GM23338 (cell line): ENCODE measurements around the gene KIF5A. TPM values are rescaled to one million over a fixed set of nuclear protein-coding genes. Genes with fewer than 3 reads are reported as not detected.
"Not testable (repeated sequence)": the region's sequence is repeated elsewhere in the genome, so short reads cannot be mapped to it uniquely, and the experiment has no call there.

Source experiments
- ATAC-seq: fragments of 200-7000 bp; cut with Tn5 transposase; 3 replicates; pipeline ENCODE4 v1.9.1; 2020
- DNase-seq: peaks from one replicate; pipeline ENCODE4 v3.0.0-alpha.2; 2015; ENCODE audit warnings: low spot score
- H2AFZ ChIP-seq: fragments of 200-600 bp; sonication (generic); 2 replicates; pipeline ENCODE4 v1.8.0; 2016; ENCODE audit warnings: antibody characterized with exemption, mild to moderate bottlenecking, moderate library complexity
- H3F3A ChIP-seq: fragments of 200-600 bp; sonication (generic); replicated peaks from 2 replicates; pipeline ENCODE4 v1.8.0; 2017; ENCODE audit warnings: antibody characterized with exemption, mixed run types, low read depth
- H3K27ac ChIP-seq: fragments of 200-600 bp; sonication (generic); 2 replicates; pipeline ENCODE4 v1.6.1; 2016; ENCODE audit warnings: low read depth
- H3K27me3 ChIP-seq: fragments of 200-600 bp; sonication (generic); 2 replicates; pipeline ENCODE4 v1.8.0; 2016; ENCODE audit warnings: mild to moderate bottlenecking, mixed run types, moderate library complexity; ENCODE audit not compliant: insufficient read depth
- H3K36me3 ChIP-seq: fragments of 200-600 bp; sonication (generic); 2 replicates; pipeline ENCODE4 v1.8.0; 2016; ENCODE audit warnings: mild to moderate bottlenecking; ENCODE audit not compliant: insufficient read depth
- H3K4me1 ChIP-seq: fragments of 200-600 bp; sonication (generic); 2 replicates; pipeline ENCODE4 v1.8.0; 2016; ENCODE audit warnings: mild to moderate bottlenecking, moderate library complexity; ENCODE audit not compliant: insufficient read depth
- H3K4me2 ChIP-seq: fragments of 200-600 bp; sonication (generic); 2 replicates; pipeline ENCODE4 v1.7.1; 2017; ENCODE audit warnings: mixed run types
- H3K4me3 ChIP-seq: fragments of 200-600 bp; sonication (generic); 2 replicates; pipeline ENCODE4 v1.6.1; 2016; ENCODE audit warnings: mixed run types
- H3K79me2 ChIP-seq: fragments of 200-600 bp; sonication (generic); replicated peaks from 2 replicates; pipeline ENCODE4 v1.8.0; 2017; ENCODE audit warnings: mild to moderate bottlenecking; ENCODE audit not compliant: insufficient read depth
- H3K9me2 ChIP-seq: fragments of 200-600 bp; sonication (generic); 2 replicates; pipeline ENCODE4 v1.8.0; 2017; ENCODE audit not compliant: insufficient read depth
- H4K20me1 ChIP-seq: fragments of 200-600 bp; sonication (generic); replicated peaks from 2 replicates; pipeline ENCODE4 v1.8.0; 2017; ENCODE audit warnings: mild to moderate bottlenecking; ENCODE audit not compliant: insufficient read depth
- H3K27ac Mint-ChIP-seq: 2 replicates; pipeline ENCODE4 v1.8.0; 2020; ENCODE audit warnings: inconsistent platforms, mild to moderate bottlenecking, moderate library complexity, mixed read lengths
- H3K27me3 Mint-ChIP-seq: 3 replicates; pipeline ENCODE4 v1.8.0; 2022; ENCODE audit warnings: low read depth, mild to moderate bottlenecking, moderate library complexity, mixed read lengths, inconsistent platforms; ENCODE audit not compliant: insufficient read depth, poor library complexity
- H3K36me3 Mint-ChIP-seq: 3 replicates; pipeline ENCODE4 v1.8.0; 2021; ENCODE audit warnings: low read depth, mild to moderate bottlenecking, inconsistent platforms, moderate library complexity, mixed read lengths
- H3K4me1 Mint-ChIP-seq: 3 replicates; pipeline ENCODE4 v1.8.0; 2020; ENCODE audit warnings: mild to moderate bottlenecking, inconsistent platforms, mixed read lengths
- H3K4me3 Mint-ChIP-seq: 3 replicates; pipeline ENCODE4 v1.8.0; 2021; ENCODE audit warnings: moderate library complexity, mild to moderate bottlenecking, inconsistent platforms, mixed read lengths
- H3K9me3 Mint-ChIP-seq: 3 replicates; pipeline ENCODE4 v1.8.0; 2020; ENCODE audit warnings: moderate library complexity, mild to moderate bottlenecking, inconsistent platforms, mixed read lengths
- CREB1 ChIP-seq: fragments of 250-450 bp; sonication (Bioruptor Pico); IDR thresholded peaks from 2 replicates; pipeline ENCODE4 v1.5.0; 2020; ENCODE audit warnings: low read depth, mild to moderate bottlenecking, moderate library complexity
- EZH2phosphoT487 ChIP-seq: fragments of 200-600 bp; sonication (generic); IDR thresholded peaks from one replicate; pipeline ENCODE4 v1.8.1; 2018; ENCODE audit warnings: antibody characterized with exemption; ENCODE audit not compliant: unreplicated experiment
- JUNB ChIP-seq: IDR thresholded peaks from one replicate; pipeline ENCODE4 v1.6.1; 2016; ENCODE audit warnings: antibody characterized with exemption; ENCODE audit not compliant: unreplicated experiment
- NANOG ChIP-seq: IDR thresholded peaks from 2 replicates; pipeline ENCODE4 v1.6.1; 2016; ENCODE audit warnings: antibody characterized with exemption, borderline replicate concordance
- POLR2AphosphoS5 ChIP-seq: IDR thresholded peaks from 2 replicates; pipeline ENCODE4 v1.6.1; 2016; ENCODE audit warnings: antibody characterized with exemption, low read depth
- STAT1 ChIP-seq: IDR thresholded peaks from one replicate; pipeline ENCODE4 v1.6.1; 2016; ENCODE audit warnings: antibody characterized with exemption; ENCODE audit not compliant: unreplicated experiment
- ZNF331 ChIP-seq: fragments of 250-450 bp; sonication (Bioruptor Pico); IDR thresholded peaks from 2 replicates; pipeline ENCODE4 v1.5.0; 2020; ENCODE audit warnings: low read depth, mild to moderate bottlenecking, moderate library complexity
- polyA plus RNA-seq: library from polyadenylated mRNA; unstranded; fragments of >200 nt; fragmentation: Nextera tagmentation; extraction: Ambion mirVana; gene quantifications from 2 replicates; pipeline ENCODE4 v1.2.1, GENCODE V29; 2016
- total RNA-seq: library from RNA; depleted of rRNA; stranded (reverse); fragments of >200 nt; shearing (Covaris generic); gene quantifications from 2 replicates; pipeline ENCODE4 v1.2.3, GENCODE V29; 2014
- TF ChIP-seq, protein P1 (sequence below): fragments of 250-450 bp; sonication (Bioruptor Pico); IDR thresholded peaks from 2 replicates; pipeline ENCODE4 v1.5.0; 2020; ENCODE audit warnings: mild to moderate bottlenecking, moderate library complexity
- TF ChIP-seq, protein P2 (sequence below): IDR thresholded peaks from one replicate; pipeline ENCODE4 v1.6.1; 2018; ENCODE audit warnings: antibody characterized with exemption; ENCODE audit not compliant: unreplicated experiment
- TF ChIP-seq, protein P3 (sequence below), 2 experiments: fragments of 200-600 bp in 1 of 2; sonication (generic) in 1 of 2; conservative IDR thresholded peaks; 2 replicates each; pipeline versions ENCODE4 v1.5.1 to v1.6.1; 2016 to 2017; ENCODE audit warnings: antibody characterized with exemption in 2 of 2, low read depth in 2 of 2, mild to moderate bottlenecking in 2 of 2, moderate library complexity in 1 of 2

The KIF5A gene
- total and polyA plus RNA-seq, 2 experiments from 2014 or later = 11.1 to 21.3 TPM

DNA sequence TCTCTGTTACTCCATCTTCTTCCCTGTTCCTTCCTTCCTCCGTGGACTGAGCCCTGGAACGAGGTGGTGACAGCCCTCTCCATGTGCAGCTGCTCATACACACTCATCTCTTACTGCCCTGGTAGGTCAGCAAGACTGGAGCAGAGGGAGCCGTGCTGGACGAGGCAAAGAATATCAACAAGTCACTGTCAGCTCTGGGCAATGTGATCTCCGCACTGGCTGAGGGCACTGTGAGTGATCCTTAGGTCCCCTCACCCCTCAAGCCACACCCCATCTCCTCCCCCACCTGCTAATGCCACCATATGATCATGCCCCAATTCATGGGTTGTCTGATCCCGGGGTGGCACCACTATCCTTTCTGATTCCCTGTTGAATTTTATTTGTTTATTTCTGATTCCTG is 19.0 kb downstream of the KIF5A start (continued):
- TF ChIP-seq, protein P1, sequence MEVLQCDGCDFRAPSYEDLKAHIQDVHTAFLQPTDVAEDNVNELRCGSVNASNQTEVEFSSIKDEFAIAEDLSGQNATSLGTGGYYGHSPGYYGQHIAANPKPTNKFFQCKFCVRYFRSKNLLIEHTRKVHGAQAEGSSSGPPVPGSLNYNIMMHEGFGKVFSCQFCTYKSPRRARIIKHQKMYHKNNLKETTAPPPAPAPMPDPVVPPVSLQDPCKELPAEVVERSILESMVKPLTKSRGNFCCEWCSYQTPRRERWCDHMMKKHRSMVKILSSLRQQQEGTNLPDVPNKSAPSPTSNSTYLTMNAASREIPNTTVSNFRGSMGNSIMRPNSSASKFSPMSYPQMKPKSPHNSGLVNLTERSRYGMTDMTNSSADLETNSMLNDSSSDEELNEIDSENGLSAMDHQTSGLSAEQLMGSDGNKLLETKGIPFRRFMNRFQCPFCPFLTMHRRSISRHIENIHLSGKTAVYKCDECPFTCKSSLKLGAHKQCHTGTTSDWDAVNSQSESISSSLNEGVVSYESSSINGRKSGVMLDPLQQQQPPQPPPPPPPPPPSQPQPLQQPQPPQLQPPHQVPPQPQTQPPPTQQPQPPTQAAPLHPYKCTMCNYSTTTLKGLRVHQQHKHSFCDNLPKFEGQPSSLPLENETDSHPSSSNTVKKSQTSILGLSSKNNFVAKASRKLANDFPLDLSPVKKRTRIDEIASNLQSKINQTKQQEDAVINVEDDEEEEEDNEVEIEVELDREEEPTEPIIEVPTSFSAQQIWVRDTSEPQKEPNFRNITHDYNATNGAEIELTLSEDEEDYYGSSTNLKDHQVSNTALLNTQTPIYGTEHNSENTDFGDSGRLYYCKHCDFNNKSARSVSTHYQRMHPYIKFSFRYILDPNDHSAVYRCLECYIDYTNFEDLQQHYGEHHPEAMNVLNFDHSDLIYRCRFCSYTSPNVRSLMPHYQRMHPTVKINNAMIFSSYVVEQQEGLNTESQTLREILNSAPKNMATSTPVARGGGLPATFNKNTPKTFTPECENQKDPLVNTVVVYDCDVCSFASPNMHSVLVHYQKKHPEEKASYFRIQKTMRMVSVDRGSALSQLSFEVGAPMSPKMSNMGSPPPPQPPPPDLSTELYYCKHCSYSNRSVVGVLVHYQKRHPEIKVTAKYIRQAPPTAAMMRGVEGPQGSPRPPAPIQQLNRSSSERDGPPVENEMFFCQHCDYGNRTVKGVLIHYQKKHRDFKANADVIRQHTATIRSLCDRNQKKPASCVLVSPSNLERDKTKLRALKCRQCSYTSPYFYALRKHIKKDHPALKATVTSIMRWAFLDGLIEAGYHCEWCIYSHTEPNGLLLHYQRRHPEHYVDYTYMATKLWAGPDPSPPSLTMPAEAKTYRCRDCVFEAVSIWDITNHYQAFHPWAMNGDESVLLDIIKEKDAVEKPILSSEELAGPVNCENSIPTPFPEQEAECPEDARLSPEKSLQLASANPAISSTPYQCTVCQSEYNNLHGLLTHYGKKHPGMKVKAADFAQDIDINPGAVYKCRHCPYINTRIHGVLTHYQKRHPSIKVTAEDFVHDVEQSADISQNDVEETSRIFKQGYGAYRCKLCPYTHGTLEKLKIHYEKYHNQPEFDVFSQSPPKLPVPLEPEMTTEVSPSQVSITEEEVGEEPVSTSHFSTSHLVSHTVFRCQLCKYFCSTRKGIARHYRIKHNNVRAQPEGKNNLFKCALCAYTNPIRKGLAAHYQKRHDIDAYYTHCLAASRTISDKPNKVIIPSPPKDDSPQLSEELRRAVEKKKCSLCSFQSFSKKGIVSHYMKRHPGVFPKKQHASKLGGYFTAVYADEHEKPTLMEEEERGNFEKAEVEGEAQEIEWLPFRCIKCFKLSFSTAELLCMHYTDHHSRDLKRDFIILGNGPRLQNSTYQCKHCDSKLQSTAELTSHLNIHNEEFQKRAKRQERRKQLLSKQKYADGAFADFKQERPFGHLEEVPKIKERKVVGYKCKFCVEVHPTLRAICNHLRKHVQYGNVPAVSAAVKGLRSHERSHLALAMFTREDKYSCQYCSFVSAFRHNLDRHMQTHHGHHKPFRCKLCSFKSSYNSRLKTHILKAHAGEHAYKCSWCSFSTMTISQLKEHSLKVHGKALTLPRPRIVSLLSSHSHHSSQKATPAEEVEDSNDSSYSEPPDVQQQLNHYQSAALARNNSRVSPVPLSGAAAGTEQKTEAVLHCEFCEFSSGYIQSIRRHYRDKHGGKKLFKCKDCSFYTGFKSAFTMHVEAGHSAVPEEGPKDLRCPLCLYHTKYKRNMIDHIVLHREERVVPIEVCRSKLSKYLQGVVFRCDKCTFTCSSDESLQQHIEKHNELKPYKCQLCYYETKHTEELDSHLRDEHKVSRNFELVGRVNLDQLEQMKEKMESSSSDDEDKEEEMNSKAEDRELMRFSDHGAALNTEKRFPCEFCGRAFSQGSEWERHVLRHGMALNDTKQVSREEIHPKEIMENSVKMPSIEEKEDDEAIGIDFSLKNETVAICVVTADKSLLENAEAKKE (CRISPR knock-in tag) = no peak
- TF ChIP-seq, protein P2, sequence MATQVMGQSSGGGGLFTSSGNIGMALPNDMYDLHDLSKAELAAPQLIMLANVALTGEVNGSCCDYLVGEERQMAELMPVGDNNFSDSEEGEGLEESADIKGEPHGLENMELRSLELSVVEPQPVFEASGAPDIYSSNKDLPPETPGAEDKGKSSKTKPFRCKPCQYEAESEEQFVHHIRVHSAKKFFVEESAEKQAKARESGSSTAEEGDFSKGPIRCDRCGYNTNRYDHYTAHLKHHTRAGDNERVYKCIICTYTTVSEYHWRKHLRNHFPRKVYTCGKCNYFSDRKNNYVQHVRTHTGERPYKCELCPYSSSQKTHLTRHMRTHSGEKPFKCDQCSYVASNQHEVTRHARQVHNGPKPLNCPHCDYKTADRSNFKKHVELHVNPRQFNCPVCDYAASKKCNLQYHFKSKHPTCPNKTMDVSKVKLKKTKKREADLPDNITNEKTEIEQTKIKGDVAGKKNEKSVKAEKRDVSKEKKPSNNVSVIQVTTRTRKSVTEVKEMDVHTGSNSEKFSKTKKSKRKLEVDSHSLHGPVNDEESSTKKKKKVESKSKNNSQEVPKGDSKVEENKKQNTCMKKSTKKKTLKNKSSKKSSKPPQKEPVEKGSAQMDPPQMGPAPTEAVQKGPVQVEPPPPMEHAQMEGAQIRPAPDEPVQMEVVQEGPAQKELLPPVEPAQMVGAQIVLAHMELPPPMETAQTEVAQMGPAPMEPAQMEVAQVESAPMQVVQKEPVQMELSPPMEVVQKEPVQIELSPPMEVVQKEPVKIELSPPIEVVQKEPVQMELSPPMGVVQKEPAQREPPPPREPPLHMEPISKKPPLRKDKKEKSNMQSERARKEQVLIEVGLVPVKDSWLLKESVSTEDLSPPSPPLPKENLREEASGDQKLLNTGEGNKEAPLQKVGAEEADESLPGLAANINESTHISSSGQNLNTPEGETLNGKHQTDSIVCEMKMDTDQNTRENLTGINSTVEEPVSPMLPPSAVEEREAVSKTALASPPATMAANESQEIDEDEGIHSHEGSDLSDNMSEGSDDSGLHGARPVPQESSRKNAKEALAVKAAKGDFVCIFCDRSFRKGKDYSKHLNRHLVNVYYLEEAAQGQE = no peak
- TF ChIP-seq NANOG (no peak), ZNF331 (no peak), CREB1 (CRISPR knock-in tag) (no peak), JUNB (no peak)

DNA sequence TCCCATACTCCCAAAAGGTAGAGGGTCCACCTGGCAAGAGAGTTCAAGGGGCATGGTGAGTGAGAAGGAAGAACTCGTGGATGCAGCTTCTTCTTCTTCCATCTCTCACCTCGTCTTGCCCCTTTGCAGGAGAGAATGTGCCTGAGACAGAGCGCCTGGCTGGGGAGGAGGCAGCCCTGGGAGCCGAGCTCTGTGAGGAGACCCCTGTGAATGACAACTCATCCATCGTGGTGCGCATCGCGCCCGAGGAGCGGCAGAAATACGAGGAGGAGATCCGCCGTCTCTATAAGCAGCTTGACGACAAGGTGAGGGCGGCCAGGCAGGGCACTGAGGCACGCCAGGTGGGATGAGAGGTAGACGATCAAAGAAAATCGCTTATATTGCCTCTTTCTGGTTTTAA is 20.0 kb downstream of the KIF5A start:
- TF ChIP-seq POLR2AphosphoS5 (no peak), STAT1 (no peak), JUNB (no peak), EZH2phosphoT487 (no peak), NANOG (no peak), CREB1 (CRISPR knock-in tag) (no peak), ZNF331 (no peak)
- TF ChIP-seq, protein P3, sequence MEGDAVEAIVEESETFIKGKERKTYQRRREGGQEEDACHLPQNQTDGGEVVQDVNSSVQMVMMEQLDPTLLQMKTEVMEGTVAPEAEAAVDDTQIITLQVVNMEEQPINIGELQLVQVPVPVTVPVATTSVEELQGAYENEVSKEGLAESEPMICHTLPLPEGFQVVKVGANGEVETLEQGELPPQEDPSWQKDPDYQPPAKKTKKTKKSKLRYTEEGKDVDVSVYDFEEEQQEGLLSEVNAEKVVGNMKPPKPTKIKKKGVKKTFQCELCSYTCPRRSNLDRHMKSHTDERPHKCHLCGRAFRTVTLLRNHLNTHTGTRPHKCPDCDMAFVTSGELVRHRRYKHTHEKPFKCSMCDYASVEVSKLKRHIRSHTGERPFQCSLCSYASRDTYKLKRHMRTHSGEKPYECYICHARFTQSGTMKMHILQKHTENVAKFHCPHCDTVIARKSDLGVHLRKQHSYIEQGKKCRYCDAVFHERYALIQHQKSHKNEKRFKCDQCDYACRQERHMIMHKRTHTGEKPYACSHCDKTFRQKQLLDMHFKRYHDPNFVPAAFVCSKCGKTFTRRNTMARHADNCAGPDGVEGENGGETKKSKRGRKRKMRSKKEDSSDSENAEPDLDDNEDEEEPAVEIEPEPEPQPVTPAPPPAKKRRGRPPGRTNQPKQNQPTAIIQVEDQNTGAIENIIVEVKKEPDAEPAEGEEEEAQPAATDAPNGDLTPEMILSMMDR (conservative IDR thresholded peaks at IDR 0.05; ENCODE audit: low read depth in 2 of 2) = no peak
- no peak overlapping the region for H3K4me3 Mint-ChIP-seq
- H3K27me3 ChIP-seq = no peaks in the 10 kb centered on the region
- H3K4me3 ChIP-seq = no peak overlapping the region
- no peak for DNase-seq
- no peaks in the 10 kb centered on the region for H3K9me3 Mint-ChIP-seq
- no peaks in the 10 kb centered on the region for H3K79me2 ChIP-seq
- no peaks in the 10 kb centered on the region for H3K4me1 ChIP-seq
- H3K36me3 Mint-ChIP-seq = peaks cover 51% of the 10 kb centered on the region
- no peak overlapping the region for H3K27ac Mint-ChIP-seq
- no peaks in the 10 kb centered on the region for H3K4me1 Mint-ChIP-seq
- H2AFZ ChIP-seq = no peak overlapping the region
- no peak overlapping the region for H3K27ac ChIP-seq
- no peaks in the 10 kb centered on the region for H3K9me2 ChIP-seq
- peaks cover 13% of the 10 kb centered on the region for H3K36me3 ChIP-seq
- H4K20me1 ChIP-seq = peaks cover 3% of the 10 kb centered on the region; the same call in 1 of the 2 replicates
- no peaks in the 10 kb centered on the region for H3K27me3 Mint-ChIP-seq
- H3K4me2 ChIP-seq = no peak overlapping the region
- no peak for ATAC-seq
- no peaks in the 10 kb centered on the region; the same call in 1 of the 2 replicates for H3F3A ChIP-seq

DNA sequence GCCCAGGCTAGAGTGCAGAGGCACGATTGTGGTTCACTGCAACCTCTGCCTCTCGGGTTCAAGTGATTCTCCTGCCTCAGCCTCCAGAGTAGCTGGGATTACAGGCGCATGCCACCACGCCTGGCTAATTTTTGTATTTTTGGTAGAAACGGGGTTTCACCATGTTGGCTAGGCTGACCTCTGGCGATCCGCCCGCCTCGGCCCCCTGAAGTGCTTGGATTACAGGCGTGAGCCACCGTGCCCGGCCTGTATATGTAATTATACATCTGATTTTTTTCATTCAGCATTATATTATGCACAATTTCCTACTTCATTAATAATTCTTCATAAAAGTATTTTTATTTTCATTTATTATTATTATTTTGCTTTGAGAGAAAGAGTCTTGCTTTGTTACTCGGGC is 20.6 kb downstream of the KIF5A start:
- not testable (repeated sequence) for H3F3A ChIP-seq, H3K4me2 ChIP-seq, H2AFZ ChIP-seq, H3K9me3 Mint-ChIP-seq, H3K27me3 ChIP-seq, DNase-seq, H3K9me2 ChIP-seq, H3K27ac Mint-ChIP-seq, ATAC-seq, H3K27ac ChIP-seq, H3K4me3 Mint-ChIP-seq, H4K20me1 ChIP-seq, H3K4me3 ChIP-seq, H3K4me1 Mint-ChIP-seq, H3K79me2 ChIP-seq, H3K4me1 ChIP-seq, H3K27me3 Mint-ChIP-seq
- H3K36me3 ChIP-seq = peaks cover 13% of the 10 kb centered on the region
- H3K36me3 Mint-ChIP-seq = peaks cover 57% of the 10 kb centered on the region
